Measurements from ENCODE around the gene CYP19A1. TPM values are rescaled to one million over a fixed set of nuclear protein-coding genes. Genes with fewer than 3 reads are reported as not detected.

CYP19A1 gene
- polyA plus RNA-seq, 1 of the 3 experiments (the other 2 are of a cell fraction): 0.03 TPM

DNA sequence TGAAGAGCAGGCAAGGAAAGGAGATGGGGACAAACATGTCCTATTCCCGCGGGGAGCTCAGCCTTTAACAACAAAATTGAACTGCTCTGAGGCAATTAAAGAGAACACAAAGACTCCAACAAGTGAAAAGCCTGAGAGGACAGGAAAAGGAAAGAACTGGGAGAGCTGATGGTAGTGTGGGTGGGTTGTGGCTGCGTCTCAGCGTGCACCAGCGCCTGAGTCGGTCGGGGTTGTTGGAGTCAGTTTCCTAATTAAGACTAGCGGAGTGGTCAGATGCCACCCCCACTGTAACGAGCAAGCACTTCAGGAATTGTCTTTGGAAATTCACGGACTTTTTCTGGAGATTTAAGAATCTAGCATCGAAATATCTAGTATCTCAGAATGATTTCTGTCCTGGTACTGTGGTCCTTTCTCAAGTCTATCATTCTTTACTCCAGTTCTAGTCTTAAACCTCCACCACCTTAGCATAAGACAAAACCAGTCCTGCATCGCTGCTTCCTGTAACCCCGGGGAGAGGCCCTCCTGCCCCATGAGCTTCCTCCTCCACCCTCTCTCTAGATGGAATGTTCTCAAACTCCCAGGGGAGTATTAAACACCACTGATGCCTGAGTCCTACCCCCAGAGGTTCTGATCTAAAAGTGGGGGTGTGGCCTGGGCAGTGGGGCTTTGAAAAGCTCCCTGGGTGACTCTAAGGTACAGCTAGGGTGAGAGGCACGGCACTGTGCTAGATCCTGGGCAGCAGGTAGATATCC is 104.0 kb downstream of the CYP19A1 start:
- no peak overlapping the region for H2AFZ ChIP-seq (ENCODE audit: low read depth)
- DNase-seq: no peak
- POLR2A ChIA-PET: no interaction called here

More for the DNA sequence above, 104.0 kb downstream of the CYP19A1 start:
- TF ChIP-seq, protein P1, sequence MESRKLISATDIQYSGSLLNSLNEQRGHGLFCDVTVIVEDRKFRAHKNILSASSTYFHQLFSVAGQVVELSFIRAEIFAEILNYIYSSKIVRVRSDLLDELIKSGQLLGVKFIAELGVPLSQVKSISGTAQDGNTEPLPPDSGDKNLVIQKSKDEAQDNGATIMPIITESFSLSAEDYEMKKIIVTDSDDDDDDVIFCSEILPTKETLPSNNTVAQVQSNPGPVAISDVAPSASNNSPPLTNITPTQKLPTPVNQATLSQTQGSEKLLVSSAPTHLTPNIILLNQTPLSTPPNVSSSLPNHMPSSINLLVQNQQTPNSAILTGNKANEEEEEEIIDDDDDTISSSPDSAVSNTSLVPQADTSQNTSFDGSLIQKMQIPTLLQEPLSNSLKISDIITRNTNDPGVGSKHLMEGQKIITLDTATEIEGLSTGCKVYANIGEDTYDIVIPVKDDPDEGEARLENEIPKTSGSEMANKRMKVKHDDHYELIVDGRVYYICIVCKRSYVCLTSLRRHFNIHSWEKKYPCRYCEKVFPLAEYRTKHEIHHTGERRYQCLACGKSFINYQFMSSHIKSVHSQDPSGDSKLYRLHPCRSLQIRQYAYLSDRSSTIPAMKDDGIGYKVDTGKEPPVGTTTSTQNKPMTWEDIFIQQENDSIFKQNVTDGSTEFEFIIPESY (IDR thresholded peaks at IDR 0.05; ENCODE audit: borderline replicate concordance, low read depth): no peak
- TF ChIP-seq, protein P2, sequence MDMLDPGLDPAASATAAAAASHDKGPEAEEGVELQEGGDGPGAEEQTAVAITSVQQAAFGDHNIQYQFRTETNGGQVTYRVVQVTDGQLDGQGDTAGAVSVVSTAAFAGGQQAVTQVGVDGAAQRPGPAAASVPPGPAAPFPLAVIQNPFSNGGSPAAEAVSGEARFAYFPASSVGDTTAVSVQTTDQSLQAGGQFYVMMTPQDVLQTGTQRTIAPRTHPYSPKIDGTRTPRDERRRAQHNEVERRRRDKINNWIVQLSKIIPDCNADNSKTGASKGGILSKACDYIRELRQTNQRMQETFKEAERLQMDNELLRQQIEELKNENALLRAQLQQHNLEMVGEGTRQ (IDR thresholded peaks at IDR 0.05; ENCODE audit: borderline replicate concordance, low read depth, low read length): no peak
- no peak for TF ChIP-seq NFIC (IDR thresholded peaks at IDR 0.05; ENCODE audit: borderline replicate concordance)
- no peak for TF ChIP-seq ELF1 (IDR thresholded peaks at IDR 0.05)
- TF ChIP-seq RXRA (IDR thresholded peaks at IDR 0.05; ENCODE audit: borderline replicate concordance, low read depth): no peak
- TF ChIP-seq MEF2A (IDR thresholded peaks at IDR 0.05; ENCODE audit: borderline replicate concordance, low read depth): no peak
- no peak for TF ChIP-seq SIN3A (IDR thresholded peaks at IDR 0.05; ENCODE audit: borderline replicate concordance, low read depth, low read length)
- TF ChIP-seq TAF1 (IDR thresholded peaks at IDR 0.05; ENCODE audit: borderline replicate concordance, low read depth, low read length): no peak
- TF ChIP-seq, protein P3, sequence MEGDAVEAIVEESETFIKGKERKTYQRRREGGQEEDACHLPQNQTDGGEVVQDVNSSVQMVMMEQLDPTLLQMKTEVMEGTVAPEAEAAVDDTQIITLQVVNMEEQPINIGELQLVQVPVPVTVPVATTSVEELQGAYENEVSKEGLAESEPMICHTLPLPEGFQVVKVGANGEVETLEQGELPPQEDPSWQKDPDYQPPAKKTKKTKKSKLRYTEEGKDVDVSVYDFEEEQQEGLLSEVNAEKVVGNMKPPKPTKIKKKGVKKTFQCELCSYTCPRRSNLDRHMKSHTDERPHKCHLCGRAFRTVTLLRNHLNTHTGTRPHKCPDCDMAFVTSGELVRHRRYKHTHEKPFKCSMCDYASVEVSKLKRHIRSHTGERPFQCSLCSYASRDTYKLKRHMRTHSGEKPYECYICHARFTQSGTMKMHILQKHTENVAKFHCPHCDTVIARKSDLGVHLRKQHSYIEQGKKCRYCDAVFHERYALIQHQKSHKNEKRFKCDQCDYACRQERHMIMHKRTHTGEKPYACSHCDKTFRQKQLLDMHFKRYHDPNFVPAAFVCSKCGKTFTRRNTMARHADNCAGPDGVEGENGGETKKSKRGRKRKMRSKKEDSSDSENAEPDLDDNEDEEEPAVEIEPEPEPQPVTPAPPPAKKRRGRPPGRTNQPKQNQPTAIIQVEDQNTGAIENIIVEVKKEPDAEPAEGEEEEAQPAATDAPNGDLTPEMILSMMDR (IDR thresholded peaks at IDR 0.05): no peak
- TF ChIP-seq, protein P4, sequence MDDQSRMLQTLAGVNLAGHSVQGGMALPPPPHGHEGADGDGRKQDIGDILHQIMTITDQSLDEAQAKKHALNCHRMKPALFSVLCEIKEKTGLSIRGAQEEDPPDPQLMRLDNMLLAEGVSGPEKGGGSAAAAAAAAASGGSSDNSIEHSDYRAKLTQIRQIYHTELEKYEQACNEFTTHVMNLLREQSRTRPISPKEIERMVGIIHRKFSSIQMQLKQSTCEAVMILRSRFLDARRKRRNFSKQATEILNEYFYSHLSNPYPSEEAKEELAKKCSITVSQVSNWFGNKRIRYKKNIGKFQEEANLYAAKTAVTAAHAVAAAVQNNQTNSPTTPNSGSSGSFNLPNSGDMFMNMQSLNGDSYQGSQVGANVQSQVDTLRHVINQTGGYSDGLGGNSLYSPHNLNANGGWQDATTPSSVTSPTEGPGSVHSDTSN (IDR thresholded peaks at IDR 0.05): no peak
- TF ChIP-seq, protein P5, sequence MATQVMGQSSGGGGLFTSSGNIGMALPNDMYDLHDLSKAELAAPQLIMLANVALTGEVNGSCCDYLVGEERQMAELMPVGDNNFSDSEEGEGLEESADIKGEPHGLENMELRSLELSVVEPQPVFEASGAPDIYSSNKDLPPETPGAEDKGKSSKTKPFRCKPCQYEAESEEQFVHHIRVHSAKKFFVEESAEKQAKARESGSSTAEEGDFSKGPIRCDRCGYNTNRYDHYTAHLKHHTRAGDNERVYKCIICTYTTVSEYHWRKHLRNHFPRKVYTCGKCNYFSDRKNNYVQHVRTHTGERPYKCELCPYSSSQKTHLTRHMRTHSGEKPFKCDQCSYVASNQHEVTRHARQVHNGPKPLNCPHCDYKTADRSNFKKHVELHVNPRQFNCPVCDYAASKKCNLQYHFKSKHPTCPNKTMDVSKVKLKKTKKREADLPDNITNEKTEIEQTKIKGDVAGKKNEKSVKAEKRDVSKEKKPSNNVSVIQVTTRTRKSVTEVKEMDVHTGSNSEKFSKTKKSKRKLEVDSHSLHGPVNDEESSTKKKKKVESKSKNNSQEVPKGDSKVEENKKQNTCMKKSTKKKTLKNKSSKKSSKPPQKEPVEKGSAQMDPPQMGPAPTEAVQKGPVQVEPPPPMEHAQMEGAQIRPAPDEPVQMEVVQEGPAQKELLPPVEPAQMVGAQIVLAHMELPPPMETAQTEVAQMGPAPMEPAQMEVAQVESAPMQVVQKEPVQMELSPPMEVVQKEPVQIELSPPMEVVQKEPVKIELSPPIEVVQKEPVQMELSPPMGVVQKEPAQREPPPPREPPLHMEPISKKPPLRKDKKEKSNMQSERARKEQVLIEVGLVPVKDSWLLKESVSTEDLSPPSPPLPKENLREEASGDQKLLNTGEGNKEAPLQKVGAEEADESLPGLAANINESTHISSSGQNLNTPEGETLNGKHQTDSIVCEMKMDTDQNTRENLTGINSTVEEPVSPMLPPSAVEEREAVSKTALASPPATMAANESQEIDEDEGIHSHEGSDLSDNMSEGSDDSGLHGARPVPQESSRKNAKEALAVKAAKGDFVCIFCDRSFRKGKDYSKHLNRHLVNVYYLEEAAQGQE (IDR thresholded peaks at IDR 0.05; ENCODE audit: low read depth, low read length): no peak
- TF ChIP-seq YY1 (IDR thresholded peaks at IDR 0.05; ENCODE audit: low read depth): no peak
- no peak for TF ChIP-seq FOXJ3 (CRISPR knock-in tag; IDR thresholded peaks at IDR 0.05)
- TF ChIP-seq EZH2phosphoT487 (IDR thresholded peaks at IDR 0.05; ENCODE audit: borderline replicate concordance, low read depth): no peak
- TF ChIP-seq JUND (IDR thresholded peaks at IDR 0.05): no peak
- H3K9me2 ChIP-seq: no peaks in the 10 kb centered on the region
- no peak overlapping the region for H3K27ac ChIP-seq (ENCODE audit: low read depth in 2 of 2, low read length in 1 of 2)
- CTCF ChIA-PET: interaction anchor here (0.9 to 1.5 kb wide), 5 partner anchors 10 to 148 kb away, joined by 3 to 7 read pairs (median 4); no protein-coding TSS in a partner anchor
- peaks cover 5% of the 10 kb centered on the region; the same call in 1 of the 2 replicates for H3K27me3 ChIP-seq (ENCODE audit: insufficient read depth)
- no peak overlapping the region for H3K4me2 ChIP-seq
- H3F3A ChIP-seq (replicated peaks; ENCODE audit: insufficient read depth): no peaks in the 10 kb centered on the region
- no peaks in the 10 kb centered on the region for H4K20me1 ChIP-seq (ENCODE audit: insufficient read depth)
- no peak overlapping the region for H3K9ac ChIP-seq
- no peak overlapping the region for H3K4me3 ChIP-seq (ENCODE audit: low read depth in 2 of 2, low read length in 1 of 2)
- 59% methylated on average over 13 of the region's 14 CpGs for WGBS (ENCODE audit: low lambda C conversion rate)
- peaks cover 0 to 3% of the 10 kb centered on the region in 2 experiments; a peak in 2 of 4 replicates for H3K4me1 ChIP-seq (ENCODE audit: control insufficient read depth in 1 of 2, insufficient read depth in 2 of 2, low read depth in 1 of 2, low read length in 1 of 2)
- no peaks in the 10 kb centered on the region for H3K9me3 ChIP-seq
- no peaks in the 10 kb centered on the region for H3K79me2 ChIP-seq (ENCODE audit: insufficient read depth)
- H3K36me3 ChIP-seq (replicated peaks in 1 of 2; ENCODE audit: control insufficient read depth in 1 of 2, insufficient read depth in 2 of 2, low read length in 1 of 2): no peaks in the 10 kb centered on the region

Data from SK-N-SH (cell line).